Measurements from ENCODE around the gene ATP5MG. TPM values are rescaled to one million over a fixed set of nuclear protein-coding genes. Genes with fewer than 3 reads are reported as not detected.
"Not testable (repeated sequence)": the region's sequence is repeated elsewhere in the genome, so short reads cannot be mapped to it uniquely, and the experiment has no call there.

ATP5MG gene
- total RNA-seq, 1 experiment from 2014 or later: 205 TPM

GRCh38 chr11:118415739-118416068, 14.3 kb downstream of the ATP5MG start (continued):
- no peak for TF ChIP-seq ZFX (IDR thresholded peaks at IDR 0.05)

GRCh38 chr11:118416900-118417299, 15.5 kb downstream of the ATP5MG start:
- H3K9ac ChIP-seq (ENCODE audit: low read length); DNase-seq (ENCODE audit: low read depth, low spot score); H3K27ac ChIP-seq (ENCODE audit: low read depth, low read length); H2AFZ ChIP-seq (ENCODE audit: low read depth, low read length, poor library complexity, severe bottlenecking); H4K20me1 ChIP-seq (ENCODE audit: insufficient read depth); CTCF ChIA-PET; H3K36me3 ChIP-seq (ENCODE audit: control insufficient read depth in 1 of 2, insufficient read depth in 2 of 2, low read length in 2 of 2); POLR2A ChIA-PET; H3K4me3 ChIP-seq (replicated peaks in 1 of 2; ENCODE audit: low read depth in 1 of 2, low read length in 2 of 2); H3K79me2 ChIP-seq (ENCODE audit: insufficient read depth, low read length); H3K9me3 ChIP-seq (ENCODE audit: control insufficient read depth in 1 of 2, insufficient read depth in 1 of 2, low read depth in 1 of 2, low read length in 2 of 2); H3K9me2 ChIP-seq (ENCODE audit: insufficient read depth); RAD21 ChIA-PET (ENCODE audit: low non-redundant PET in 1 of 2, low total read pairs in 2 of 2, uncharacterized antibody in 2 of 2, unreplicated experiment in 2 of 2); H3K27me3 ChIP-seq (ENCODE audit: insufficient read depth, low read length); ATAC-seq; H3K4me2 ChIP-seq (ENCODE audit: low read length); BruUV-seq (replicated peaks); intact Hi-C loops (cut with micrococcal nuclease): not testable (repeated sequence)
- H3K4me1 ChIP-seq (ENCODE audit: control insufficient read depth in 1 of 2, insufficient read depth in 2 of 2, low read length in 2 of 2): peaks cover 0 to 13% of the 10 kb centered on the region in 2 experiments; a peak in 2 of 4 replicates

GRCh38 chr11:118417801-118418200, 16.4 kb downstream of the ATP5MG start:
- intact Hi-C loops (cut with micrococcal nuclease): no loop called here
- no peak overlapping the region for H3K4me3 ChIP-seq (replicated peaks in 1 of 2; ENCODE audit: low read depth in 1 of 2, low read length in 2 of 2)
- no peaks in the 10 kb centered on the region for H3K79me2 ChIP-seq (ENCODE audit: insufficient read depth, low read length)
- H2AFZ ChIP-seq (ENCODE audit: low read depth, low read length, poor library complexity, severe bottlenecking): no peak overlapping the region
- no peaks in the 10 kb centered on the region for H4K20me1 ChIP-seq (ENCODE audit: insufficient read depth)
- ChIA-PET RAD21 (ENCODE audit: low non-redundant PET in 1 of 2, low total read pairs in 2 of 2, uncharacterized antibody in 2 of 2, unreplicated experiment in 2 of 2) (no interaction called here), CTCF (no interaction called here), POLR2A (no interaction called here)
- peaks cover 0 to 13% of the 10 kb centered on the region in 2 experiments; a peak in 2 of 4 replicates for H3K4me1 ChIP-seq (ENCODE audit: control insufficient read depth in 1 of 2, insufficient read depth in 2 of 2, low read length in 2 of 2)
- DNase-seq (ENCODE audit: low read depth, low spot score) (no peak), ATAC-seq (no peak)
- H3K27me3 ChIP-seq (ENCODE audit: insufficient read depth, low read length): no peaks in the 10 kb centered on the region
- H3K9ac ChIP-seq (ENCODE audit: low read length): no peak overlapping the region
- H3K4me2 ChIP-seq (ENCODE audit: low read length): no peak overlapping the region
- H3K27ac ChIP-seq (ENCODE audit: low read depth, low read length): no peak overlapping the region
- no TSS peak for BruUV-seq (replicated peaks)
- H3K36me3 ChIP-seq (ENCODE audit: control insufficient read depth in 1 of 2, insufficient read depth in 2 of 2, low read length in 2 of 2): no peaks in the 10 kb centered on the region
- no peaks in the 10 kb centered on the region for H3K9me2 ChIP-seq (ENCODE audit: insufficient read depth)
- H3K9me3 ChIP-seq (ENCODE audit: control insufficient read depth in 1 of 2, insufficient read depth in 1 of 2, low read depth in 1 of 2, low read length in 2 of 2): no peaks in the 10 kb centered on the region
- TF ChIP-seq YY1 (IDR thresholded peaks at IDR 0.05; ENCODE audit: extremely low read depth, insufficient replicate concordance, low read depth, low read length): no peak
- no peak for TF ChIP-seq POLR2A (IDR thresholded peaks at IDR 0.05; ENCODE audit: borderline replicate concordance, extremely low read depth, insufficient read depth, insufficient read length)
- no peak for TF ChIP-seq ZNF274 (IDR thresholded peaks at IDR 0.05; ENCODE audit: low read depth, low read length)
- no peak for TF ChIP-seq SP1 (IDR thresholded peaks at IDR 0.05; ENCODE audit: low read depth)
- no peak for TF ChIP-seq ATF3 (IDR thresholded peaks at IDR 0.05)
- TF ChIP-seq MAX (IDR thresholded peaks at IDR 0.05): no peak
- no peak for TF ChIP-seq ZBTB33 (IDR thresholded peaks at IDR 0.05; ENCODE audit: extremely low read depth, insufficient replicate concordance, low read length)
- no peak for TF ChIP-seq ELF1 (IDR thresholded peaks at IDR 0.05; ENCODE audit: borderline replicate concordance, low read depth)
- no peak for TF ChIP-seq EZH2phosphoT487 (IDR thresholded peaks at IDR 0.05; ENCODE audit: borderline replicate concordance)
- no peak for TF ChIP-seq RAD21 (IDR thresholded peaks at IDR 0.05; ENCODE audit: low read depth)
- TF ChIP-seq POLR2AphosphoS5 (IDR thresholded peaks at IDR 0.05; ENCODE audit: low read depth, low read length): no peak
- no peak for TF ChIP-seq CEBPB (IDR thresholded peaks at IDR 0.05; ENCODE audit: low read depth)
- TF ChIP-seq EGR1 (IDR thresholded peaks at IDR 0.05; ENCODE audit: low read depth): no peak
- TF ChIP-seq FOSL1 (IDR thresholded peaks at IDR 0.05; ENCODE audit: low read depth): no peak
- TF ChIP-seq JUND (IDR thresholded peaks at IDR 0.05): no peak
- TF ChIP-seq TCF7L2 (IDR thresholded peaks at IDR 0.05; ENCODE audit: borderline replicate concordance, extremely low read depth, insufficient read depth, insufficient read length): no peak
